Prostate gland (tissue), 2 donors: ENCODE data around the gene PGK1. TPM values are rescaled to one million over a fixed set of nuclear protein-coding genes. Genes with fewer than 3 reads are reported as not detected.

Experiments
- DNase-seq: peaks from one replicate; pipeline ENCODE4 v3.0.0-alpha.2; 2019; ENCODE audit warnings: low spot score
- H3K27ac ChIP-seq, 2 donors: fragments of 200-600 bp; sonication (generic); 2 replicates each; pipeline ENCODE4 v1.5.1; 2017 to 2019
- H3K27me3 ChIP-seq: fragments of 200-600 bp; sonication (generic); replicated peaks from 2 replicates; pipeline ENCODE4 v1.5.1; 2019; ENCODE audit not compliant: insufficient read depth
- H3K36me3 ChIP-seq, 2 donors: fragments of 200-600 bp; sonication (generic); 1 replicate in 1 of 2; 2 replicates in 1 of 2; pipeline versions ENCODE4 v1.5.1 to v1.8.1; 2017 to 2019
- H3K4me1 ChIP-seq: fragments of 200-600 bp; sonication (generic); replicated peaks from 2 replicates; pipeline ENCODE4 v1.5.1; 2019
- H3K4me3 ChIP-seq, 2 donors: fragments of 200-600 bp; sonication (generic); 2 replicates each; pipeline ENCODE4 v1.5.1; 2017 to 2019
- H3K9me3 ChIP-seq: fragments of 200-600 bp; sonication (generic); 2 replicates; pipeline ENCODE4 v1.5.1; 2017
- CTCF ChIP-seq, 4 experiments: fragments of 200-600 bp in 2 of 4; fragments of 450-650 bp in 2 of 4; sonication (generic) in 2 of 4; IDR thresholded peaks; 1 replicate in 3 of 4; 2 replicates in 1 of 4; pipeline ENCODE4 v1.5.1; 2016 to 2019; ENCODE audit warnings: antibody characterized with exemption in 4 of 4, mild to moderate bottlenecking in 2 of 4, moderate library complexity in 2 of 4
- POLR2A ChIP-seq: fragments of 450-650 bp; IDR thresholded peaks from one replicate; pipeline ENCODE4 v1.6.1; 2016; ENCODE audit warnings: antibody characterized with exemption, mild to moderate bottlenecking
- POLR2AphosphoS5 ChIP-seq: sonication (generic); formaldehyde crosslinking; IDR thresholded peaks from one replicate; pipeline ENCODE4 v1.6.1; 2017; ENCODE audit warnings: antibody characterized with exemption
- WGBS: methylation state at CpG from one replicate; pipeline ENCODE4 v1.1.5; 2018; 5-methylcytosine and 5-hydroxymethylcytosine counted together
- intact Hi-C: fragments of 100-400 bp; cut with DNase I; formaldehyde crosslinking; loops from one replicate; pipeline ENCODE4 v1.14.2; 2022
- total RNA-seq, 2 donors: library from RNA; depleted of rRNA; stranded (reverse); fragments of >200 nt; gene quantifications; one replicate each; pipeline ENCODE4 v1.1.0, GENCODE V29; 2016

Gene PGK1
- total RNA-seq, 2 donors from 2014 or later = 120 to 146 TPM

GRCh38 chrX:78098108-78098507 is 5.9 kb upstream of the PGK1 start:
- no peak for DNase-seq
- Histone ChIP-seq H3K27ac (no peak overlapping the region), H3K4me1 (no peaks in the 10 kb centered on the region), H3K36me3 (no peaks in the 10 kb centered on the region), H3K27me3 (no peaks in the 10 kb centered on the region), H3K4me3 (no peak overlapping the region), H3K9me3 (no peaks in the 10 kb centered on the region)
- intact Hi-C loops = no loop called here
- TF ChIP-seq CTCF (IDR thresholded peaks at IDR 0.05) = no peak
- TF ChIP-seq POLR2AphosphoS5 = no peak

GRCh38 chrX:78102091-78102490 is 2.0 kb upstream of the PGK1 start:
- TF ChIP-seq POLR2AphosphoS5 (no peak), CTCF (IDR thresholded peaks at IDR 0.05) (no peak), POLR2A (no peak)
- Histone ChIP-seq H3K36me3 (no peaks in the 10 kb centered on the region), H3K4me3 (no peak overlapping the region), H3K27ac (no peak overlapping the region), H3K4me1 (no peaks in the 10 kb centered on the region), H3K27me3 (no peaks in the 10 kb centered on the region), H3K9me3 (no peaks in the 10 kb centered on the region)
- intact Hi-C loops = loop anchor here (10.0 kb wide), 1 partner anchor 197 kb away; no protein-coding TSS in a partner anchor
- DNase-seq = no peak
- 89% methylated on average over 1 of the region's 1 CpG for WGBS

- 86% methylated on average over 23 of the region's 23 CpGs for WGBS
- peak overlapping the region; percentile 85 to 88 for H3K27ac ChIP-seq
- intact Hi-C loops = loop anchor here (10.0 kb wide), 1 partner anchor 198 kb away; no protein-coding TSS in a partner anchor
- H3K4me3 ChIP-seq = peak overlapping the region in 1 of 2 donors; percentile 57
- TF ChIP-seq POLR2AphosphoS5 (no peak), CTCF (IDR thresholded peaks at IDR 0.05) (no peak), POLR2A (no peak)
- H3K9me3 ChIP-seq = no peaks in the 10 kb centered on the region
- no peaks in the 10 kb centered on the region for H3K4me1 ChIP-seq
- no peaks in the 10 kb centered on the region for H3K36me3 ChIP-seq
- H3K27me3 ChIP-seq = no peaks in the 10 kb centered on the region
- DNase-seq = no peak
Observed at GRCh38 chrX:78103001-78103622, 936 bp upstream of the PGK1 start.

- Histone ChIP-seq H3K27me3 (no peaks in the 10 kb centered on the region), H3K9me3 (no peaks in the 10 kb centered on the region), H3K4me3 (peak overlapping the region; percentile 56 to 57), H3K27ac (peak overlapping the region; percentile 85 to 88), H3K4me1 (no peaks in the 10 kb centered on the region), H3K36me3 (no peaks in the 10 kb centered on the region)
- TF ChIP-seq POLR2A (peak; percentile 36), POLR2AphosphoS5 (peak; percentile 34), CTCF (IDR thresholded peaks at IDR 0.05) (no peak)
- peak; percentile 32 for DNase-seq
- intact Hi-C loops = loop anchor here (10.0 kb wide), 1 partner anchor 200 kb away; no protein-coding TSS in a partner anchor
- WGBS = 0% methylated on average over 20 of the region's 27 CpGs
Observed at GRCh38 chrX:78104447-78105176, 564 bp downstream of the PGK1 start.
